WTC11 (cell line): ENCODE data around the gene CHD3. TPM values are rescaled to one million over a fixed set of nuclear protein-coding genes. Genes with fewer than 3 reads are reported as not detected.

Experiments used
- AFF4 ChIP-seq: sonication (generic); formaldehyde crosslinking; IDR thresholded peaks from 2 replicates; pipeline ENCODE4 v1.8.1; 2023; ENCODE audit warnings: mild to moderate bottlenecking, missing genetic modification reagents, borderline replicate concordance
- ATF2 ChIP-seq: sonication (generic); formaldehyde crosslinking; IDR thresholded peaks from 2 replicates; pipeline ENCODE4 v1.8.1; 2022; ENCODE audit warnings: low read depth, missing genetic modification reagents, borderline replicate concordance
- ATF3 ChIP-seq: sonication (generic); formaldehyde crosslinking; conservative IDR thresholded peaks from 2 replicates; pipeline ENCODE4 v1.8.1; 2022; ENCODE audit warnings: mild to moderate bottlenecking, missing genetic modification reagents
- FOXJ3 ChIP-seq: sonication (generic); formaldehyde crosslinking; IDR thresholded peaks from 2 replicates; pipeline ENCODE4 v1.9.0; 2021; ENCODE audit warnings: missing genetic modification reagents, mild to moderate bottlenecking, borderline replicate concordance
- GABPB1 ChIP-seq: sonication (generic); formaldehyde crosslinking; IDR thresholded peaks from 2 replicates; pipeline ENCODE4 v1.8.1; 2023; ENCODE audit warnings: mild to moderate bottlenecking, missing genetic modification reagents
- GRHL2 ChIP-seq: fragments of 250-450 bp; sonication (Bioruptor Pico); IDR thresholded peaks from 2 replicates; pipeline ENCODE4 v1.8.0; 2022; ENCODE audit warnings: mild to moderate bottlenecking, moderate library complexity; ENCODE audit not compliant: insufficient replicate concordance, severe bottlenecking
- GTF2I ChIP-seq: fragments of 250-450 bp; sonication (Bioruptor Pico); conservative IDR thresholded peaks from 2 replicates; pipeline ENCODE4 v1.4.0; 2021; ENCODE audit warnings: mild to moderate bottlenecking
- HMGXB4 ChIP-seq: sonication (generic); formaldehyde crosslinking; IDR thresholded peaks from 2 replicates; pipeline ENCODE4 v1.8.1; 2023; ENCODE audit warnings: mild to moderate bottlenecking, moderate library complexity, missing genetic modification reagents
- IRF1 ChIP-seq: sonication (generic); formaldehyde crosslinking; IDR thresholded peaks from 2 replicates; pipeline ENCODE4 v1.8.0; 2023; ENCODE audit warnings: missing genetic modification reagents
- IRF2 ChIP-seq: sonication (generic); formaldehyde crosslinking; IDR thresholded peaks from 2 replicates; pipeline ENCODE4 v1.8.0; 2022; ENCODE audit warnings: low read depth, missing genetic modification reagents, borderline replicate concordance
- JAZF1 ChIP-seq: fragments of 250-450 bp; sonication (Bioruptor Pico); IDR thresholded peaks from 2 replicates; pipeline ENCODE4 v1.9.0; 2021; ENCODE audit warnings: moderate library complexity, mild to moderate bottlenecking, inconsistent platforms
- NFE2L1 ChIP-seq: sonication (generic); formaldehyde crosslinking; IDR thresholded peaks from 2 replicates; pipeline ENCODE4 v1.8.1; 2023; ENCODE audit warnings: missing genetic modification reagents
- NFYB ChIP-seq: sonication (generic); formaldehyde crosslinking; conservative IDR thresholded peaks from 2 replicates; pipeline ENCODE4 v1.8.0; 2022; ENCODE audit warnings: low read depth, missing genetic modification reagents
- NR3C1 ChIP-seq: sonication (generic); formaldehyde crosslinking; conservative IDR thresholded peaks from 2 replicates; pipeline ENCODE4 v1.8.1; 2023; ENCODE audit warnings: low read depth, mild to moderate bottlenecking, missing genetic modification reagents
- OVOL2 ChIP-seq: fragments of 250-450 bp; sonication (Bioruptor Pico); IDR thresholded peaks from 2 replicates; pipeline ENCODE4 v1.9.0; 2021; ENCODE audit warnings: mild to moderate bottlenecking, borderline replicate concordance
- PREB ChIP-seq: sonication (generic); formaldehyde crosslinking; IDR thresholded peaks from 2 replicates; pipeline ENCODE4 v1.8.1; 2022; ENCODE audit warnings: mild to moderate bottlenecking, missing genetic modification reagents, moderate library complexity, borderline replicate concordance
- SP1 ChIP-seq: sonication (generic); formaldehyde crosslinking; conservative IDR thresholded peaks from 2 replicates; pipeline ENCODE4 v1.8.1; 2022; ENCODE audit warnings: missing genetic modification reagents
- USF2 ChIP-seq: sonication (generic); formaldehyde crosslinking; IDR thresholded peaks from 2 replicates; pipeline ENCODE4 v1.8.1; 2023; ENCODE audit warnings: mild to moderate bottlenecking, missing genetic modification reagents, moderate library complexity
- ZNF138 ChIP-seq: sonication (generic); formaldehyde crosslinking; conservative IDR thresholded peaks from 2 replicates; pipeline ENCODE4 v1.8.1; 2022; ENCODE audit warnings: mild to moderate bottlenecking, moderate library complexity, missing genetic modification reagents
- ZNF219 ChIP-seq: sonication (generic); formaldehyde crosslinking; IDR thresholded peaks from 2 replicates; pipeline ENCODE4 v1.8.0; 2023; ENCODE audit warnings: missing genetic modification reagents, mild to moderate bottlenecking, borderline replicate concordance
- ZNF232 ChIP-seq: sonication (generic); formaldehyde crosslinking; IDR thresholded peaks from 2 replicates; pipeline ENCODE4 v1.8.0; 2022; ENCODE audit warnings: mild to moderate bottlenecking, missing genetic modification reagents
- ZNF425 ChIP-seq: fragments of 250-450 bp; sonication (Bioruptor Pico); conservative IDR thresholded peaks from 2 replicates; pipeline ENCODE4 v1.9.0; 2021; ENCODE audit warnings: mild to moderate bottlenecking
- total RNA-seq: library from RNA; stranded (reverse); gene quantifications from 3 replicates; pipeline ENCODE4 v1.2.3, GENCODE V29; 2021

CHD3 gene
- total RNA-seq, 1 experiment from 2014 or later: 39.5 TPM

- TF ChIP-seq IRF1 (CRISPR knock-in tag) (peak; percentile 90), NFE2L1 (CRISPR knock-in tag) (peak; percentile 98), ZNF219 (CRISPR knock-in tag) (no peak; the same call in 1 of the 2 replicates), NFYB (CRISPR knock-in tag) (peak; percentile 68), ZNF425 (CRISPR knock-in tag) (no peak), ATF3 (CRISPR knock-in tag) (peak; percentile 77; the same call in 1 of the 2 replicates), JAZF1 (no peak), ZNF232 (CRISPR knock-in tag) (peak; percentile 68), USF2 (CRISPR knock-in tag) (peak; percentile 97), GTF2I (CRISPR knock-in tag) (no peak), NR3C1 (peak; percentile 95; the same call in 1 of the 2 replicates), GABPB1 (CRISPR knock-in tag) (peak; percentile 73; the same call in 1 of the 2 replicates), FOXJ3 (CRISPR knock-in tag) (0 out of 2 replicates have a peak, but pooled peaks have one; percentile 39), PREB (0 out of 2 replicates have a peak, but pooled peaks have one; percentile 12), AFF4 (CRISPR knock-in tag) (no peak), OVOL2 (CRISPR knock-in tag) (no peak), ATF2 (peak; percentile 10), IRF2 (peak; percentile 88; the same call in 1 of the 2 replicates), GRHL2 (CRISPR knock-in tag) (no peak), SP1 (CRISPR knock-in tag) (peak; percentile 87), HMGXB4 (CRISPR knock-in tag) (peak; percentile 40), ZNF138 (peak; percentile 50; the same call in 1 of the 2 replicates)
These were observed 27.2 kb downstream of the CHD3 start, which contains the start of gene RNF227 (continued) for GRCh38 chr17:7915611-7916384.
